ENCODE measurements around the gene LETM1. TPM values are rescaled to one million over a fixed set of nuclear protein-coding genes. Genes with fewer than 3 reads are reported as not detected.

LETM1 gene
- total and polyA plus RNA-seq, 2 experiments from 2014 or later = 19.0 to 42.3 TPM

- no peak overlapping the region for H3K9ac ChIP-seq
- no peak overlapping the region for H2AFZ ChIP-seq
- no peaks in the 10 kb centered on the region for H3F3A ChIP-seq (ENCODE audit: insufficient read depth)
- in situ Hi-C loops (cut with MboI) = no loop called here
- 77 to 83% methylated on average over 7 to 17 of the region's 17 CpGs for WGBS, 2 experiments (ENCODE audit: low coverage in 1 of 2, low lambda C conversion rate in 2 of 2, missing lambda C conversion rate in 2 of 2)
- H3K27ac ChIP-seq = no peak overlapping the region
- H3K79me2 ChIP-seq (ENCODE audit: insufficient read depth) = no peaks in the 10 kb centered on the region
- no peaks in the 10 kb centered on the region for H3K9me2 ChIP-seq (ENCODE audit: insufficient read depth)
- TF ChIP-seq EZH2 (IDR thresholded peaks at IDR 0.05; ENCODE audit: insufficient read depth, poor library complexity, severe bottlenecking) (no peak), EZH2phosphoT487 (IDR thresholded peaks at IDR 0.05; ENCODE audit: insufficient read depth, low read depth) (no peak)
- no peaks in the 10 kb centered on the region for H3K4me1 ChIP-seq (ENCODE audit: insufficient read depth)
- no peaks in the 10 kb centered on the region for H3K36me3 ChIP-seq (ENCODE audit: low read depth)
- H3K9me3 ChIP-seq (ENCODE audit: low read depth) = no peaks in the 10 kb centered on the region
- no peaks in the 10 kb centered on the region for H4K20me1 ChIP-seq (ENCODE audit: insufficient read depth)
- no peak overlapping the region for H3K4me3 ChIP-seq
- H3K4me2 ChIP-seq (ENCODE audit: unreplicated experiment) = no peak overlapping the region
- no peak for DNase-seq
- no peaks in the 10 kb centered on the region for H3K27me3 ChIP-seq (replicated peaks; ENCODE audit: insufficient read depth)
Observed at GRCh38 chr4:1784789-1785591, 71.0 kb downstream of the LETM1 start.

- Histone ChIP-seq H3K4me3 (no peak overlapping the region), H3F3A (ENCODE audit: insufficient read depth) (no peaks in the 10 kb centered on the region), H3K27ac (no peak overlapping the region), H3K9me2 (ENCODE audit: insufficient read depth) (no peaks in the 10 kb centered on the region), H3K9me3 (ENCODE audit: low read depth) (no peaks in the 10 kb centered on the region), H3K4me1 (ENCODE audit: insufficient read depth) (no peaks in the 10 kb centered on the region), H4K20me1 (ENCODE audit: insufficient read depth) (no peaks in the 10 kb centered on the region), H3K27me3 (replicated peaks; ENCODE audit: insufficient read depth) (no peaks in the 10 kb centered on the region), H3K36me3 (ENCODE audit: low read depth) (no peaks in the 10 kb centered on the region), H3K79me2 (ENCODE audit: insufficient read depth) (no peaks in the 10 kb centered on the region), H3K4me2 (ENCODE audit: unreplicated experiment) (no peak overlapping the region), H2AFZ (no peak overlapping the region), H3K9ac (no peak overlapping the region)
- in situ Hi-C loops (cut with MboI) = no loop called here
- DNase-seq = no peak
- WGBS, 2 experiments (ENCODE audit: low coverage in 1 of 2, low lambda C conversion rate in 2 of 2, missing lambda C conversion rate in 2 of 2) = 69 to 70% methylated on average over 10 of the region's 10 CpGs
- no peak for TF ChIP-seq EZH2phosphoT487 (IDR thresholded peaks at IDR 0.05; ENCODE audit: insufficient read depth, low read depth)
- no peak for TF ChIP-seq EZH2 (IDR thresholded peaks at IDR 0.05; ENCODE audit: insufficient read depth, poor library complexity, severe bottlenecking)
Observed at GRCh38 chr4:1784395-1784788, 71.6 kb downstream of the LETM1 start.

- Histone ChIP-seq H2AFZ (no peak overlapping the region), H4K20me1 (ENCODE audit: insufficient read depth) (no peaks in the 10 kb centered on the region), H3K9ac (no peak overlapping the region), H3K4me3 (no peak overlapping the region), H3K9me3 (ENCODE audit: low read depth) (no peaks in the 10 kb centered on the region), H3K4me2 (ENCODE audit: unreplicated experiment) (no peak overlapping the region), H3F3A (ENCODE audit: insufficient read depth) (no peaks in the 10 kb centered on the region), H3K27me3 (replicated peaks; ENCODE audit: insufficient read depth) (no peaks in the 10 kb centered on the region), H3K27ac (no peak overlapping the region), H3K36me3 (ENCODE audit: low read depth) (no peaks in the 10 kb centered on the region), H3K4me1 (ENCODE audit: insufficient read depth) (no peaks in the 10 kb centered on the region), H3K79me2 (ENCODE audit: insufficient read depth) (no peaks in the 10 kb centered on the region), H3K9me2 (ENCODE audit: insufficient read depth) (no peaks in the 10 kb centered on the region)
- DNase-seq = no peak
- TF ChIP-seq EZH2 (IDR thresholded peaks at IDR 0.05; ENCODE audit: insufficient read depth, poor library complexity, severe bottlenecking) = no peak
- TF ChIP-seq EZH2phosphoT487 (IDR thresholded peaks at IDR 0.05; ENCODE audit: insufficient read depth, low read depth) = no peak
- 71 to 73% methylated on average over 12 of the region's 12 CpGs for WGBS, 2 experiments (ENCODE audit: low coverage in 1 of 2, low lambda C conversion rate in 2 of 2, missing lambda C conversion rate in 2 of 2)
- in situ Hi-C loops (cut with MboI) = no loop called here
Observed at GRCh38 chr4:1783970-1784369, 72.0 kb downstream of the LETM1 start.

GRCh38 chr4:1783015-1783414 is 72.9 kb downstream of the LETM1 start:
- H3K9me3 ChIP-seq (ENCODE audit: low read depth) = no peaks in the 10 kb centered on the region
- H3K4me1 ChIP-seq (ENCODE audit: insufficient read depth) = no peaks in the 10 kb centered on the region
- no peak overlapping the region for H3K27ac ChIP-seq
- no peaks in the 10 kb centered on the region for H3K27me3 ChIP-seq (replicated peaks; ENCODE audit: insufficient read depth)
- in situ Hi-C loops (cut with MboI) = no loop called here
- TF ChIP-seq EZH2 (IDR thresholded peaks at IDR 0.05; ENCODE audit: insufficient read depth, poor library complexity, severe bottlenecking) = no peak
- TF ChIP-seq EZH2phosphoT487 (IDR thresholded peaks at IDR 0.05; ENCODE audit: insufficient read depth, low read depth) = no peak
- H3K4me3 ChIP-seq = no peak overlapping the region
- H3K9ac ChIP-seq = no peak overlapping the region
- WGBS, 2 experiments (ENCODE audit: low coverage in 1 of 2, low lambda C conversion rate in 2 of 2, missing lambda C conversion rate in 2 of 2) = 67 to 68% methylated on average over 9 to 10 of the region's 10 CpGs
- no peaks in the 10 kb centered on the region for H3K9me2 ChIP-seq (ENCODE audit: insufficient read depth)
- H3K36me3 ChIP-seq (ENCODE audit: low read depth) = no peaks in the 10 kb centered on the region
- DNase-seq = no peak
- H3K4me2 ChIP-seq (ENCODE audit: unreplicated experiment) = no peak overlapping the region
- H3K79me2 ChIP-seq (ENCODE audit: insufficient read depth) = no peaks in the 10 kb centered on the region
- H3F3A ChIP-seq (ENCODE audit: insufficient read depth) = no peaks in the 10 kb centered on the region
- no peak overlapping the region for H2AFZ ChIP-seq
- H4K20me1 ChIP-seq (ENCODE audit: insufficient read depth) = no peaks in the 10 kb centered on the region
